ENCODE measurements around the gene SLC6A7.

GRCh38 chr5:150238646-150239045 is 48.8 kb downstream of the SLC6A7 start:
- TF ChIP-seq CTCF (IDR thresholded peaks at IDR 0.05) (no peak), POLR2A (IDR thresholded peaks at IDR 0.05) (no peak), POLR2AphosphoS5 (IDR thresholded peaks at IDR 0.05) (no peak), EP300 (IDR thresholded peaks at IDR 0.05) (no peak)

Measured in sigmoid colon (tissue), 4 donors.